DND-41 (cell line): ENCODE data around the gene LMF2.

Experiments
- ATAC-seq: fragments of 200-7000 bp; cut with Tn5 transposase; 3 replicates; pipeline ENCODE4 v1.9.1; 2021; ENCODE audit warnings: low read depth; ENCODE audit not compliant: insufficient read depth
- DNase-seq: peaks from one replicate; pipeline ENCODE4 v3.0.0-alpha.2; 2020
- H2AFZ ChIP-seq: 2 replicates; pipeline ENCODE4 v1.6.0; 2012; ENCODE audit warnings: low read depth, low read length
- H3K27ac ChIP-seq: 2 replicates; pipeline ENCODE4 v1.5.1; 2012; ENCODE audit warnings: low read length, inconsistent platforms
- H3K27me3 ChIP-seq: fragments of 200-600 bp; sonication (generic); 2 replicates; pipeline ENCODE4 v1.6.0; 2012; ENCODE audit warnings: low read length, mild to moderate bottlenecking, inconsistent platforms; ENCODE audit not compliant: insufficient read depth, poor library complexity
- H3K36me3 ChIP-seq: 2 replicates; pipeline ENCODE4 v1.5.1; 2012; ENCODE audit warnings: low read length, inconsistent platforms; ENCODE audit not compliant: insufficient read depth
- H3K4me1 ChIP-seq: 2 replicates; pipeline ENCODE4 v1.5.1; 2012; ENCODE audit warnings: mild to moderate bottlenecking, low read length; ENCODE audit not compliant: insufficient read depth
- H3K4me2 ChIP-seq: 2 replicates; pipeline ENCODE4 v1.6.0; 2012; ENCODE audit warnings: mild to moderate bottlenecking, moderate library complexity, low read length, inconsistent platforms; ENCODE audit not compliant: insufficient read depth
- H3K4me3 ChIP-seq, 2 experiments: fragments of 200-600 bp in 1 of 2; shearing (Covaris generic) in 1 of 2; 2 replicates each; pipeline ENCODE4 v1.5.1; 2012 to 2016; ENCODE audit warnings: inconsistent platforms in 2 of 2, low read length in 2 of 2, mild to moderate bottlenecking in 2 of 2, low read depth in 1 of 2, moderate library complexity in 1 of 2
- H3K79me2 ChIP-seq: 2 replicates; pipeline ENCODE4 v1.6.0; 2012; ENCODE audit warnings: low read length, inconsistent platforms; ENCODE audit not compliant: insufficient read depth
- H3K9ac ChIP-seq: 2 replicates; pipeline ENCODE4 v1.6.0; 2012; ENCODE audit warnings: low read depth, mild to moderate bottlenecking, inconsistent platforms, low read length, moderate library complexity
- H3K9me3 ChIP-seq: 2 replicates; pipeline ENCODE4 v1.5.1; 2012; ENCODE audit warnings: low read length, moderate library complexity, mild to moderate bottlenecking, inconsistent platforms; ENCODE audit not compliant: insufficient read depth, severe bottlenecking
- H4K20me1 ChIP-seq: 2 replicates; pipeline ENCODE4 v1.6.0; 2012; ENCODE audit warnings: low read length; ENCODE audit not compliant: insufficient read depth
- CTCF ChIP-seq: IDR thresholded peaks from 2 replicates; pipeline ENCODE4 v1.5.1; 2012; ENCODE audit warnings: borderline replicate concordance, low read length, moderate library complexity, mild to moderate bottlenecking; ENCODE audit not compliant: poor library complexity, severe bottlenecking; ENCODE audit errors: extremely low read depth
- EZH2 ChIP-seq: IDR thresholded peaks from 3 replicates; pipeline ENCODE4 v1.6.1; 2012; ENCODE audit warnings: borderline replicate concordance, low read depth, mild to moderate bottlenecking, moderate library complexity, low read length, inconsistent platforms; ENCODE audit not compliant: severe bottlenecking

Gene LMF2

GRCh38 chr22:50469377-50470305 lies 37.9 kb downstream of the LMF2 start:
- peaks cover 72% of the 10 kb centered on the region for H3K36me3 ChIP-seq
- peaks cover 88% of the 10 kb centered on the region for H4K20me1 ChIP-seq
- peak overlapping the region; percentile 99 for H3K4me2 ChIP-seq
- peak overlapping the region in 1 of 2 experiments; percentile 96; a peak in 2 of 4 replicates for H3K4me3 ChIP-seq
- H2AFZ ChIP-seq, result no peak overlapping the region
- no peaks in the 10 kb centered on the region for H3K27me3 ChIP-seq
- peak overlapping the region; percentile 92 for H3K27ac ChIP-seq
- ATAC-seq (peak; percentile 81), DNase-seq (peak; percentile 100)
- H3K9ac ChIP-seq, result peak overlapping the region; percentile 84
- H3K9me3 ChIP-seq, result no peaks in the 10 kb centered on the region
- H3K4me1 ChIP-seq, result peaks cover 64% of the 10 kb centered on the region
- TF ChIP-seq CTCF, result peak; percentile 57
- no peak for TF ChIP-seq EZH2
- H3K79me2 ChIP-seq, result peaks cover 90% of the 10 kb centered on the region

- DNase-seq (no peak), ATAC-seq (no peak)
- Histone ChIP-seq H3K9ac (peak overlapping the region; percentile 52), H3K27ac (peak overlapping the region; percentile 92), H4K20me1 (peaks cover 92% of the 10 kb centered on the region), H2AFZ (no peak overlapping the region), H3K79me2 (peaks cover 87% of the 10 kb centered on the region), H3K9me3 (no peaks in the 10 kb centered on the region), H3K36me3 (peaks cover 76% of the 10 kb centered on the region), H3K4me3 (peak overlapping the region in 1 of 2 experiments; percentile 48; a peak in 2 of 4 replicates), H3K4me2 (peak overlapping the region; percentile 99), H3K27me3 (no peaks in the 10 kb centered on the region), H3K4me1 (peaks cover 61% of the 10 kb centered on the region)
- no peak for TF ChIP-seq EZH2
- TF ChIP-seq CTCF, result no peak
Measured at GRCh38 chr22:50468626-50469025, 38.9 kb downstream of the LMF2 start.

- Histone ChIP-seq H4K20me1 (peaks cover 92% of the 10 kb centered on the region), H3K27ac (peak overlapping the region; percentile 92), H3K27me3 (no peaks in the 10 kb centered on the region), H3K36me3 (peaks cover 76% of the 10 kb centered on the region), H3K4me2 (peak overlapping the region; percentile 99), H3K9ac (peak overlapping the region; percentile 52), H2AFZ (no peak overlapping the region), H3K4me1 (peaks cover 54% of the 10 kb centered on the region), H3K4me3 (no peak overlapping the region), H3K79me2 (peaks cover 80% of the 10 kb centered on the region), H3K9me3 (no peaks in the 10 kb centered on the region)
- DNase-seq (no peak), ATAC-seq (no peak)
- TF ChIP-seq EZH2 (no peak), CTCF (no peak)
Measured at GRCh38 chr22:50467773-50468440, 39.6 kb downstream of the LMF2 start.
